IMR-90 (cell line): ENCODE results near the gene STUB1. TPM values are rescaled to one million over a fixed set of nuclear protein-coding genes. Genes with fewer than 3 reads are reported as not detected.

ENCODE experiments used
- ATAC-seq: fragments of 200-7000 bp; cut with Tn5 transposase; 2 replicates; pipeline ENCODE4 v1.9.1; 2020; ENCODE audit warnings: low read depth, mild to moderate bottlenecking, moderate library complexity
- BruUV-seq: library from RNA; stranded (reverse); fragments of 400-500 nt; replicated peaks from 2 replicates; lab custom pipeline; 2021; lab: Mats Ljungman, UMichigan
- CTCF ChIA-PET: fragments of 300-600 bp; formaldehyde crosslinking; extraction: SDS; loops from one replicate; lab custom pipeline; 2021; ENCODE audit warnings: antibody characterized with exemption; lab: Yijun Ruan, JAX
- POLR2A ChIA-PET: fragments of 300-600 bp; sonication (Branson Sonifier 250); formaldehyde crosslinking; loops from one replicate; lab custom pipeline; 2022; ENCODE audit warnings: antibody characterized with exemption; ENCODE audit not compliant: unreplicated experiment; lab: Charles Lee
- DNase-seq: peaks from one replicate; pipeline ENCODE4 v3.0.0; 2013
- H2AFZ ChIP-seq: replicated peaks from 2 replicates; pipeline ENCODE3; 2013; ENCODE audit warnings: low read length, mild to moderate bottlenecking; ENCODE audit not compliant: poor library complexity
- H2AK5ac ChIP-seq: 2 replicates; pipeline ENCODE4 v1.6.1; 2013; ENCODE audit warnings: low read depth, low read length, inconsistent platforms
- H2AK9ac ChIP-seq: replicated peaks from 2 replicates; pipeline ENCODE3; 2013; ENCODE audit warnings: mild to moderate bottlenecking, low read depth, low read length, moderate library complexity; ENCODE audit not compliant: poor library complexity
- H2BK120ac ChIP-seq: 2 replicates; pipeline ENCODE4 v1.6.1; 2013; ENCODE audit warnings: low read depth, low read length, inconsistent platforms
- H2BK15ac ChIP-seq: 3 replicates; pipeline ENCODE4 v1.6.1; 2013; ENCODE audit warnings: low read depth, low read length, inconsistent platforms
- H2BK20ac ChIP-seq: 2 replicates; pipeline ENCODE4 v1.6.1; 2013; ENCODE audit warnings: low read depth, mild to moderate bottlenecking, inconsistent platforms, low read length, moderate library complexity
- H2BK5ac ChIP-seq: 2 replicates; pipeline ENCODE4 v1.6.1; 2013; ENCODE audit warnings: mild to moderate bottlenecking, low read depth, low read length, inconsistent platforms; ENCODE audit not compliant: poor library complexity, severe bottlenecking
- H3K14ac ChIP-seq: replicated peaks from 2 replicates; pipeline ENCODE4 v1.6.1; 2013; ENCODE audit warnings: low read depth, low read length, inconsistent platforms
- H3K18ac ChIP-seq: 2 replicates; pipeline ENCODE4 v1.6.1; 2013; ENCODE audit warnings: low read depth, low read length, control low read depth
- H3K23ac ChIP-seq: 2 replicates; pipeline ENCODE4 v1.6.1; 2013; ENCODE audit warnings: low read depth, low read length, inconsistent platforms
- H3K27ac ChIP-seq: 2 replicates; pipeline ENCODE4 v1.5.1; 2013; ENCODE audit warnings: mild to moderate bottlenecking, control low read depth, low read length; ENCODE audit not compliant: insufficient read depth
- H3K27me3 ChIP-seq: 2 replicates; pipeline ENCODE4 v1.6.1; 2013; ENCODE audit warnings: low read length; ENCODE audit not compliant: control insufficient read depth, insufficient read depth
- H3K36me3 ChIP-seq: 2 replicates; pipeline ENCODE4 v1.6.1; 2013; ENCODE audit warnings: low read length, mixed read lengths; ENCODE audit not compliant: control insufficient read depth, insufficient read depth
- H3K4ac ChIP-seq: 2 replicates; pipeline ENCODE4 v1.6.1; 2013; ENCODE audit warnings: low read depth, low read length, inconsistent platforms
- H3K4me1 ChIP-seq: 2 replicates; pipeline ENCODE4 v1.6.1; 2013; ENCODE audit warnings: low read length, mixed read lengths; ENCODE audit not compliant: control insufficient read depth, insufficient read depth
- H3K4me2 ChIP-seq: 2 replicates; pipeline ENCODE4 v1.6.1; 2013; ENCODE audit warnings: low read depth, mild to moderate bottlenecking, control low read depth, low read length, moderate library complexity
- H3K4me3 ChIP-seq: 2 replicates; pipeline ENCODE4 v1.5.1; 2013; ENCODE audit warnings: low read depth, mild to moderate bottlenecking, control low read depth, low read length, moderate library complexity; ENCODE audit not compliant: insufficient read depth
- H3K56ac ChIP-seq: 2 replicates; pipeline ENCODE4 v1.6.1; 2013; ENCODE audit warnings: low read length, inconsistent platforms; ENCODE audit not compliant: insufficient read depth; ENCODE audit errors: extremely low read depth
- H3K79me1 ChIP-seq, 2 experiments: 2 replicates each; pipeline ENCODE4 v1.6.1; 2013; ENCODE audit warnings: low read length in 2 of 2, inconsistent platforms in 1 of 2, low read depth in 1 of 2
- H3K9ac ChIP-seq: 2 replicates; pipeline ENCODE4 v1.6.1; 2013; ENCODE audit warnings: low read depth, low read length, control low read depth
- H3K9me1 ChIP-seq: 2 replicates; pipeline ENCODE4 v1.6.1; 2013; ENCODE audit warnings: low read length, inconsistent platforms; ENCODE audit not compliant: insufficient read depth
- H3K9me3 ChIP-seq: 2 replicates; pipeline ENCODE4 v1.6.1; 2013; ENCODE audit warnings: low read length; ENCODE audit not compliant: control insufficient read depth, insufficient read depth
- H4K20me1 ChIP-seq: 2 replicates; pipeline ENCODE4 v1.6.1; 2013; ENCODE audit warnings: low read length, inconsistent platforms; ENCODE audit not compliant: insufficient read depth
- H4K5ac ChIP-seq: 2 replicates; pipeline ENCODE4 v1.6.1; 2013; ENCODE audit warnings: mild to moderate bottlenecking, low read depth, low read length, control low read depth
- H4K8ac ChIP-seq, 2 experiments: 2 replicates each; pipeline ENCODE4 v1.6.1; 2013; ENCODE audit warnings: low read depth in 2 of 2, low read length in 2 of 2, control low read depth in 1 of 2, inconsistent platforms in 1 of 2
- H4K91ac ChIP-seq: 2 replicates; pipeline ENCODE4 v1.6.1; 2013; ENCODE audit warnings: low read depth, low read length, inconsistent platforms; ENCODE audit not compliant: insufficient read depth
- BHLHE40 ChIP-seq: fragments of 150-350 bp; IDR thresholded peaks from 2 replicates; pipeline ENCODE4 v1.6.1; 2016; ENCODE audit warnings: mild to moderate bottlenecking, low read depth, low read length
- CTCF ChIP-seq: conservative IDR thresholded peaks from 2 replicates; pipeline ENCODE4 v1.5.1; 2012; ENCODE audit warnings: mild to moderate bottlenecking, low read depth, low read length, improper control_type of control experiment
- FOS ChIP-seq: fragments of 150-350 bp; IDR thresholded peaks from 2 replicates; pipeline ENCODE4 v1.6.1; 2016; ENCODE audit warnings: low read depth, low read length
- MAFK ChIP-seq: IDR thresholded peaks from 2 replicates; pipeline ENCODE4 v1.6.1; 2012; ENCODE audit warnings: low read depth, low read length, improper control_type of control experiment
- MAZ ChIP-seq: IDR thresholded peaks from 2 replicates; pipeline ENCODE4 v1.6.1; 2012; ENCODE audit warnings: low read depth, mild to moderate bottlenecking, low read length, improper control_type of control experiment, moderate library complexity, borderline replicate concordance
- MXI1 ChIP-seq: IDR thresholded peaks from 2 replicates; pipeline ENCODE4 v1.6.1; 2012; ENCODE audit warnings: low read depth, mild to moderate bottlenecking, low read length, moderate library complexity, borderline replicate concordance
- POLR2A ChIP-seq: IDR thresholded peaks from 2 replicates; pipeline ENCODE4 v1.6.1; 2012; ENCODE audit warnings: mild to moderate bottlenecking, low read depth, low read length
- RCOR1 ChIP-seq: IDR thresholded peaks from 2 replicates; pipeline ENCODE4 v1.6.1; 2012; ENCODE audit warnings: mild to moderate bottlenecking, low read length, improper control_type of control experiment; ENCODE audit not compliant: insufficient replicate concordance
- SMC3 ChIP-seq: fragments of 150-350 bp; IDR thresholded peaks from 2 replicates; pipeline ENCODE4 v1.6.1; 2016; ENCODE audit warnings: low read depth, mild to moderate bottlenecking, antibody characterized with exemption, low read length, moderate library complexity
- USF2 ChIP-seq: fragments of 150-350 bp; IDR thresholded peaks from 2 replicates; pipeline ENCODE4 v1.6.1; 2017; ENCODE audit warnings: mild to moderate bottlenecking, antibody characterized with exemption, low read length, low read depth
- WGBS, 2 experiments: methylation state at CpG; one replicate each; pipeline versions ENCODE4 v1.1.5 to v1.1.7; 2013; ENCODE audit warnings: missing lambda C conversion rate in 2 of 2; ENCODE audit not compliant: insufficient read length in 1 of 2; ENCODE audit errors: extremely low coverage in 2 of 2; 5-methylcytosine and 5-hydroxymethylcytosine counted together
- dilution Hi-C: fragments of 300-500 bp; cut with HindIII; formaldehyde crosslinking; loops from one replicate; pipeline ENCODE4 v1.14.3; 2018; ENCODE audit warnings: low sequenced_read_pairs; ENCODE audit not compliant: unreplicated experiment
- in situ Hi-C: fragments of 300-500 bp; cut with MboI; formaldehyde crosslinking; loops from 3 replicates; pipeline ENCODE4 v1.14.3; 2019; ENCODE audit warnings: low sequenced_read_pairs, inconsistent platforms, mixed read lengths
- intact Hi-C: fragments of 100-400 bp; cut with micrococcal nuclease; formaldehyde crosslinking; loops from 2 replicates; pipeline ENCODE4 v1.10.0; 2022
- polyA plus RNA-seq, 3 experiments: library from polyadenylated mRNA; depleted of rRNA; stranded (reverse); fragments of >200 nt; gene quantifications; 2 replicates each; pipeline ENCODE4 v1.2.3, GENCODE V29; 2012; ENCODE audit warnings: low replicate concordance in 1 of 3
- total RNA-seq: library from RNA; depleted of rRNA; stranded (reverse); fragments of >200 nt; gene quantifications from 2 replicates; pipeline ENCODE4 v1.2.3, GENCODE V29; 2012

The STUB1 gene
- total and polyA plus RNA-seq, 2 of the 4 experiments (the other 2 are of a cell fraction), result 183 to 186 TPM

GRCh38 chr16:686459-687260, 6.5 kb downstream of the STUB1 start:
- no peak overlapping the region for H2AK9ac ChIP-seq
- peaks cover 17% of the 10 kb centered on the region for H4K20me1 ChIP-seq
- H4K8ac ChIP-seq, result no peak overlapping the region
- no peak for ATAC-seq
- ChIA-PET POLR2A (interaction anchor here (0.5 kb wide), 1 partner anchor 101 kb away, joined by 4 read pairs; the partner anchor contains the start of gene RPUSD1), CTCF (no interaction called here)
- H2BK5ac ChIP-seq, result no peak overlapping the region
- H4K5ac ChIP-seq, result no peak overlapping the region
- peaks cover 19 to 54% of the 10 kb centered on the region in 2 experiments for H3K79me1 ChIP-seq
- no peak for DNase-seq
- intact Hi-C loops, result no loop called here
- H2AFZ ChIP-seq, result no peak overlapping the region
- H3K4ac ChIP-seq, result no peak overlapping the region
- no peak overlapping the region for H2BK15ac ChIP-seq
- H3K18ac ChIP-seq, result no peak overlapping the region
- H2BK20ac ChIP-seq, result no peak overlapping the region
- no peak overlapping the region for H3K4me2 ChIP-seq
- peaks cover 38% of the 10 kb centered on the region for H3K36me3 ChIP-seq
- no TSS peak for BruUV-seq
- no peaks in the 10 kb centered on the region for H3K27me3 ChIP-seq
- no peak overlapping the region for H3K9ac ChIP-seq
- peaks cover 22% of the 10 kb centered on the region for H3K4me1 ChIP-seq
- no peaks in the 10 kb centered on the region for H3K9me3 ChIP-seq
- H3K23ac ChIP-seq, result no peak overlapping the region
- H3K4me3 ChIP-seq, result no peak overlapping the region
- H3K14ac ChIP-seq, result no peak overlapping the region
- no peak overlapping the region for H2BK120ac ChIP-seq
- peaks cover 12% of the 10 kb centered on the region for H3K9me1 ChIP-seq
- H4K91ac ChIP-seq, result no peak overlapping the region
- dilution Hi-C loops, result no loop called here
- no peak overlapping the region for H3K56ac ChIP-seq
- no peak overlapping the region for H3K27ac ChIP-seq
- WGBS, 2 experiments, result 96% methylated on average over 48 of the region's 51 CpGs; no CpG with 5 or more reads in 1 of the 2 experiments
- no peak overlapping the region for H2AK5ac ChIP-seq
- in situ Hi-C loops, result no loop called here
- TF ChIP-seq SMC3 (no peak), MXI1 (no peak), MAZ (no peak), BHLHE40 (no peak), MAFK (no peak), RCOR1 (no peak), USF2 (no peak), POLR2A (no peak), CTCF (no peak), FOS (no peak)
